Activated CD8-positive, alpha-beta memory T cell treated with anti-CD3 and anti-CD28 coated beads for 4 hours (primary cell): Measurements from ENCODE around the gene ZNF445.
"Not testable (repeated sequence)": the region's sequence is repeated elsewhere in the genome, so short reads cannot be mapped to it uniquely, and the experiment has no call there.

Experiments
- DNase-seq, 2 donors: peaks; one replicate each; pipeline ENCODE4 v3.0.0-alpha.2; 2020; ENCODE audit warnings: low read depth in 2 of 2

Gene ZNF445

DNA sequence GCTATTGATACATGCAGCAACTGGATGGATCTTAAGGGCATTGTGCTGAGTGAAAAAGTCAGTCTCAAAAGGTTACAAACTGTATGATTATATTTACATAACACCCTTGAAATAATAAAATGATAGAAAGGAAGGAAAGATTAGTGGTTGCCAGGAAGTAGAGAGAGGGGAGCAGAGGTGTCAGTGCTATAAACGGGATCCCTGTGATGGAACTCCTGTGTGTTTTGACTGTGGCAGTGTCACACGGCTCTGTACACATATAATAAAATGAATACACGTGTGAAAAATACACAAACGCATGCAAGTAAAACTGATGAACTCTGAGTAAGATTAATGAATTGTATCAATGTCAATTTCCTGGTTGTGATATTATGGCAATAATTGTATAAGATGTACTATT lies 78.6 kb downstream of the ZNF445 start:
- DNase-seq = no peak

GRCh38 chr3:44398271-44398670 lies 79.2 kb downstream of the ZNF445 start:
- not testable (repeated sequence) for DNase-seq

DNA sequence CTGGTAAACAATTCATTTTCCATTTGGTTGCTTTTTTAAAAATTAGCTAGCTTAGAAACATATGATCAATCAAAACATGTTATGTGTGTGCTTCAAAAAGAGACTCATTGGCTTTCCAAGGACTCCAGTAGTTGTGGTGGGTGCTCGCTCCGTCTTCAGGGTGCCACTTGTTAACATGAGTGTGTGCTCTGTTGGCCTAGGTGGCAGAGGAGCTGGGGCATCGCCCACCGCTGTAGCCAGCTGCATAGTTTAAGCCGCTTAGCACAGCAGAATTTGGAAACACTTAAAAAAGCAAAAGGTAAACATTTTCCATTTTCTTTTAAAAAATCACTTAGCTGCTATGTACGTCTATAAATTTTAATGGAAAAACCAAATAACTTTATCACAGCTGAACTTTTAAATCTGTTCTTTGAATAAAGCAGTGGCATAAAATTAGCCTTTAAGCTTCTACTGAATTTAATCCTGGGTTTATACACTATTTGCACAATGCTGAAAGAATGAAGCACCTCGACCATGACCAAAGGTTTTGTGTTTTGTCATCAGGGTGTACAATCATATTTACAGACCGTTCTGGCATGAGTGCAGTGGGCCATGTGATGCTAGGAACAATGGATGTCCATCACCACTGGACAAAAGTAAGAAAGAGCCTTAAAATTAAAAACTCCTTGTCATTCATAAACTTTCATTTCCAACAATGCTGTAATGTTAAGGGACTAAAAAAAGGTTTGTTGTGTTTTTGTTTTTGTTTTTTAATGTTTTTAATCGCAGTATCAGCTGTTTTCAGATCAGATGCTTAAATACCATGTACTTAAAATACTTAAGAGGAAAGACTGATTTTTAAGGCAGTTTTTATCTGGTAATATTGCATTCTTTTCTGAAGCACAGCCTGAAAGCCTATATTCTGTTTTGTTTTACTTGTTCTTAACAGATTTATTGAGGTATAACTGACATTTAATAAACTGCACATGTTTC lies 81.0 kb downstream of the ZNF445 start:
- DNase-seq = no peak

GRCh38 chr3:44395714-44396113 lies 81.8 kb downstream of the ZNF445 start:
- DNase-seq = no peak

- no peak for DNase-seq
Measured at GRCh38 chr3:44392489-44392888, 85.0 kb downstream of the ZNF445 start.

DNA sequence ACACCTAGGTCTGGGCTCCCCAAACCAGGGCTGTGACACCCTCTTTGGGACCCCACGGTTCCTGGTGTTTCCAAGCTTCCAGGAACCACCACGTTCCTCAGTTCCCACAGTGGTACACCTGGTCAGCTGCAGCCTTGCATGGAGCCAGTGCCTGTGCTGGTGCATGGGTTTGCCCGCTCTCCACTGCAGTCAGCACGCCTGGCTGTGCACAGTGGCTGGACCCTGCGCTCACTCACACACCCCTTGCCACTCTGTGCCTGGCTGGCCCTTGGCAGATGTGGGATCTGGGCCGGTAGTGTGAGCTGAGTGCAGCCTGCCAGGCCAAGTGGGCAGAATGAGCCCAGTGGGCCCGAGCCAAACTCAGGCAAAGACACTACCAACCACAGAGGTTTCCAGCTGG lies 90.1 kb downstream of the ZNF445 start:
- DNase-seq = no peak
